Natural killer cell (primary cell): ENCODE data around the gene TACR1. TPM values are rescaled to one million over a fixed set of nuclear protein-coding genes. Genes with fewer than 3 reads are reported as not detected.
A peak's percentile ranks its signal among the peaks of the same experiment; 100 is the strongest.
"Not testable (repeated sequence)": the region's sequence is repeated elsewhere in the genome, so short reads cannot be mapped to it uniquely, and the experiment has no call there.

Experiments
- ATAC-seq, 3 donors: fragments of 150-1000 bp in 2 of 3; fragments of 200-7000 bp in 1 of 3; cut with Tn5 transposase; 1 replicate in 1 of 3; 2 replicates in 2 of 3; pipeline ENCODE4 v1.10.0; 2021; ENCODE audit warnings: mild to moderate bottlenecking in 2 of 3, moderate library complexity in 2 of 3
- DNase-seq, 2 donors: peaks; one replicate each; pipeline versions ENCODE4 v3.0.0 to v3.0.0-alpha.2; 2013 to 2021; ENCODE audit warnings: mixed read lengths in 1 of 2
- H3K27ac ChIP-seq: one replicate; pipeline ENCODE4 v1.5.1; 2013; ENCODE audit warnings: mild to moderate bottlenecking, low read length
- H3K27me3 ChIP-seq: one replicate; pipeline ENCODE4 v1.6.1; 2013; ENCODE audit warnings: low read length; ENCODE audit not compliant: control insufficient read depth, insufficient read depth
- H3K36me3 ChIP-seq: one replicate; pipeline ENCODE4 v1.6.1; 2013; ENCODE audit warnings: low read length; ENCODE audit not compliant: control insufficient read depth, insufficient read depth
- H3K4me1 ChIP-seq: one replicate; pipeline ENCODE4 v1.6.1; 2013; ENCODE audit warnings: low read length; ENCODE audit not compliant: control insufficient read depth, insufficient read depth
- H3K4me3 ChIP-seq: one replicate; pipeline ENCODE4 v1.5.1; 2013; ENCODE audit warnings: low read length
- H3K9me3 ChIP-seq: one replicate; pipeline ENCODE4 v1.6.1; 2013; ENCODE audit warnings: low read length; ENCODE audit not compliant: control insufficient read depth, insufficient read depth
- H3K27ac Mint-ChIP-seq, 2 donors: one replicate each; pipeline ENCODE4 v1.8.0; 2022; ENCODE audit warnings: mild to moderate bottlenecking in 2 of 2, mixed read lengths in 2 of 2, moderate library complexity in 1 of 2
- H3K27me3 Mint-ChIP-seq, 2 donors: one replicate each; pipeline ENCODE4 v1.8.0; 2022; ENCODE audit warnings: low read depth in 2 of 2, mixed read lengths in 2 of 2
- H3K36me3 Mint-ChIP-seq: one replicate; pipeline ENCODE4 v1.8.0; 2022; ENCODE audit warnings: mixed read lengths
- H3K4me1 Mint-ChIP-seq, 2 donors: one replicate each; pipeline ENCODE4 v1.8.0; 2022; ENCODE audit warnings: mixed read lengths in 2 of 2
- H3K4me3 Mint-ChIP-seq: one replicate; pipeline ENCODE4 v1.8.0; 2022; ENCODE audit warnings: mild to moderate bottlenecking, moderate library complexity, mixed read lengths
- H3K9me3 Mint-ChIP-seq, 2 donors: one replicate each; pipeline ENCODE4 v1.8.0; 2022; ENCODE audit warnings: mixed read lengths in 2 of 2
- WGBS: methylation state at CpG from one replicate; pipeline ENCODE4 v1.1.7; 2013; ENCODE audit warnings: missing lambda C conversion rate; ENCODE audit not compliant: insufficient coverage; 5-methylcytosine and 5-hydroxymethylcytosine counted together
- intact Hi-C: fragments of 100-400 bp; cut with micrococcal nuclease; formaldehyde crosslinking; loops from one replicate; pipeline ENCODE4 v1.14.2; 2022
- total RNA-seq, 4 donors: library from RNA; stranded (reverse); fragments of 120-200 nt in 1 of 4; gene quantifications; one replicate each; pipeline versions ENCODE4 v1.2.3 to v1.2.4, GENCODE V29; 2013 to 2022
- TF ChIP-seq, protein P1 (sequence below): fragments of 200-600 bp; IDR thresholded peaks from one replicate; pipeline ENCODE4 v1.8.0; 2022; ENCODE audit warnings: antibody characterized with exemption

The TACR1 gene
- total RNA-seq, 3 donors from 2014 or later (not counting 1 experiment from before 2014, with no cell fraction given), result not detected

- Histone ChIP-seq H3K27ac (no peak overlapping the region), H3K36me3 (no peaks in the 10 kb centered on the region)
These were observed 23.2 kb upstream of the TACR1 start for GRCh38 chr2:75222527-75222926.

DNA sequence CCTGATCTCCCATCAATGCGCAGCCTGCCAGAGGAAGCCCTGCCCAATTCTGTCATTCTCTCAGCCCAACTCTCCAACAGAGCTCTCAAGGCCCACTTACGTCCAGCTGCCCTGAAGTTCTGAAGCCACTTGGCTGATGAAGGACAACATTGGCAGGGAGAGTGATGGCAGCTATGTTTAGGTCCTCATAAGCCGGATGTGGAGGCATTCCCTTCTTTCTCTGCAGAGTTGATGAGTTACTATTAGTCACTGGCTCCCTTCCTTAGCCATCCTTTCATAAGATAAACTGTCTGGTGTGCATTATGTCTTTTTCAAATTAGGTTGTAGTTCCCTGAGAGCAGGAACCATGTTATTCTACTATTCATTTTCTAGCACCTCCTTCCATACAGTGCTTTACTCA lies 22.5 kb upstream of the TACR1 start:
- no peak overlapping the region for H3K27ac Mint-ChIP-seq
- no peaks in the 10 kb centered on the region for H3K4me1 Mint-ChIP-seq
- H3K4me3 Mint-ChIP-seq, result no peak overlapping the region
- no peak for ATAC-seq
- DNase-seq, result no peak
- TF ChIP-seq, protein P1, sequence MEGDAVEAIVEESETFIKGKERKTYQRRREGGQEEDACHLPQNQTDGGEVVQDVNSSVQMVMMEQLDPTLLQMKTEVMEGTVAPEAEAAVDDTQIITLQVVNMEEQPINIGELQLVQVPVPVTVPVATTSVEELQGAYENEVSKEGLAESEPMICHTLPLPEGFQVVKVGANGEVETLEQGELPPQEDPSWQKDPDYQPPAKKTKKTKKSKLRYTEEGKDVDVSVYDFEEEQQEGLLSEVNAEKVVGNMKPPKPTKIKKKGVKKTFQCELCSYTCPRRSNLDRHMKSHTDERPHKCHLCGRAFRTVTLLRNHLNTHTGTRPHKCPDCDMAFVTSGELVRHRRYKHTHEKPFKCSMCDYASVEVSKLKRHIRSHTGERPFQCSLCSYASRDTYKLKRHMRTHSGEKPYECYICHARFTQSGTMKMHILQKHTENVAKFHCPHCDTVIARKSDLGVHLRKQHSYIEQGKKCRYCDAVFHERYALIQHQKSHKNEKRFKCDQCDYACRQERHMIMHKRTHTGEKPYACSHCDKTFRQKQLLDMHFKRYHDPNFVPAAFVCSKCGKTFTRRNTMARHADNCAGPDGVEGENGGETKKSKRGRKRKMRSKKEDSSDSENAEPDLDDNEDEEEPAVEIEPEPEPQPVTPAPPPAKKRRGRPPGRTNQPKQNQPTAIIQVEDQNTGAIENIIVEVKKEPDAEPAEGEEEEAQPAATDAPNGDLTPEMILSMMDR, result no peak
- 90% methylated on average over 3 of the region's 3 CpGs for WGBS
- Histone ChIP-seq H3K4me3 (no peak overlapping the region), H3K4me1 (no peaks in the 10 kb centered on the region), H3K27me3 (no peaks in the 10 kb centered on the region), H3K9me3 (no peaks in the 10 kb centered on the region), H3K27ac (no peak overlapping the region), H3K36me3 (no peaks in the 10 kb centered on the region)
- no peaks in the 10 kb centered on the region for H3K36me3 Mint-ChIP-seq
- H3K9me3 Mint-ChIP-seq, result no peaks in the 10 kb centered on the region
- intact Hi-C loops, result no loop called here
- peaks cover 7 to 10% of the 10 kb centered on the region in 2 donors for H3K27me3 Mint-ChIP-seq

More at GRCh38 chr2:75222527-75222926, 23.2 kb upstream of the TACR1 start:
- TF ChIP-seq, protein P1, result no peak
- no peak for ATAC-seq
- no peak for DNase-seq
- Histone ChIP-seq H3K9me3 (no peaks in the 10 kb centered on the region), H3K4me1 (no peaks in the 10 kb centered on the region), H3K27me3 (no peaks in the 10 kb centered on the region), H3K4me3 (no peak overlapping the region)
- Mint-ChIP-seq H3K9me3 (no peaks in the 10 kb centered on the region), H3K4me3 (no peak overlapping the region), H3K27ac (no peak overlapping the region), H3K27me3 (peaks cover 10 to 13% of the 10 kb centered on the region in 2 donors), H3K4me1 (no peaks in the 10 kb centered on the region), H3K36me3 (no peaks in the 10 kb centered on the region)
- intact Hi-C loops, result no loop called here
- WGBS, result 92% methylated on average over 4 of the region's 4 CpGs

DNA sequence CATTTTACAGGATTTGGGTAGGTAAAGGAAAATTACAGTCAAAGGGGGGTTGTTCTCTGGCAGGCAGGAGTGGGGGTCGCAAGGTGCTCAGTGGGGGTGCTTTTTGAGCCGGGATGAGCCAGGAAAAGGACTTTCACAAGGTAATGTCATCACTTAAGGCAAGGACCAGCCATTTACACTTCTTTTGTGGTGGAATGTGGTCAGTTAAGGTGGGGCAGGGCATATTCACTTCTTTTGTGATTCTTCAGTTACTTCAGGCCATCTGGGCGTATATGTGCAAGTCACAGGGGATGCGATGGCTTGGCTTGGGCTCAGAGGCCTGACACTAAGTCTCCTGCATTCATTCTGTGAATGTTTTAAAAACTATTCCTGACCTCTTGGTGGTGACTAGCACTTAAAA lies 19.9 kb upstream of the TACR1 start:
- H3K4me3 Mint-ChIP-seq, H3K27ac ChIP-seq, H3K27ac Mint-ChIP-seq, H3K4me1 Mint-ChIP-seq, intact Hi-C loops, DNase-seq, H3K9me3 ChIP-seq, H3K36me3 Mint-ChIP-seq, H3K27me3 ChIP-seq, H3K4me3 ChIP-seq, H3K4me1 ChIP-seq, H3K9me3 Mint-ChIP-seq, ATAC-seq, H3K36me3 ChIP-seq: not testable (repeated sequence)
- H3K27me3 Mint-ChIP-seq, result peaks cover 5 to 11% of the 10 kb centered on the region in 2 donors
- 94% methylated on average over 4 of the region's 4 CpGs for WGBS

DNA sequence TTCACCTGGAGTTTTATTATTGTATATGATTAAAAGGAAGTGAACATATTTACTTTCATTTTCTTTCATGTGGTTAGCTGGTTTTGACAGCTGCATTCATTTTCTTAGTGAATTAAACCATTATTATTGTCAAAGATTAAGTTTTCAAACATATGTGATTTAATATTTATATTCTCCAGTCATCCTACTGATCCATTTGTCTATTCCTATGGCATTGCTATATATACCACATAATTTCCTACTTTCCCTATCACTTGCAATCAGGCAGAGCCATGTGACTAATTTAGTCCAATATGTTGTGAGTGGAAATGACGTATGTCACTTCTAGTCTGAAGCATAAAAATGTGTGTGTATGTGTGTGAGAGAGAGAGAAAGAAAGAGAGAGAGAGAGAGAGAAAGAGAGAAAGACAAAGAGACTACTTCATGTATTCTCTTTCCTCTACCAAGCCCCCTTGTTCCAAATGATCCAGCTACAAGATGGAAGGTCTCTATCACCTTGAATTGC lies 12.0 kb upstream of the TACR1 start:
- Histone ChIP-seq H3K4me1 (no peaks in the 10 kb centered on the region), H3K36me3 (no peaks in the 10 kb centered on the region), H3K4me3 (no peak overlapping the region), H3K27ac (no peak overlapping the region), H3K27me3 (no peaks in the 10 kb centered on the region), H3K9me3 (no peaks in the 10 kb centered on the region)
- ATAC-seq, result no peak
- Mint-ChIP-seq H3K36me3 (no peaks in the 10 kb centered on the region), H3K27me3 (peaks cover 11 to 17% of the 10 kb centered on the region in 2 donors), H3K4me3 (no peak overlapping the region), H3K4me1 (peaks cover 0 to 9% of the 10 kb centered on the region in 2 donors), H3K27ac (no peak overlapping the region), H3K9me3 (peaks cover 2% of the 10 kb centered on the region in 2 donors)
- DNase-seq, result peak in 1 of 2 donors; percentile 20
- intact Hi-C loops, result no loop called here
- 20% methylated on average over 1 of the region's 1 CpG for WGBS
- TF ChIP-seq, protein P1, result no peak
